Nephron (organoid): ENCODE results near the gene LCN2.
A peak's percentile ranks its signal among the peaks of the same experiment; 100 is the strongest.

ENCODE experiments used
- H3K27ac Mint-ChIP-seq, 3 experiments: 2 replicates each; pipeline ENCODE4 v1.8.0; 2020; ENCODE audit warnings: mixed read lengths in 3 of 3, mild to moderate bottlenecking in 2 of 3, moderate library complexity in 1 of 3
- H3K27me3 Mint-ChIP-seq: 2 replicates; pipeline ENCODE4 v1.8.0; 2021; ENCODE audit warnings: low read depth, mild to moderate bottlenecking, moderate library complexity, mixed read lengths
- H3K36me3 Mint-ChIP-seq: 2 replicates; pipeline ENCODE4 v1.8.0; 2020; ENCODE audit warnings: low read depth, mixed read lengths
- H3K4me1 Mint-ChIP-seq: 2 replicates; pipeline ENCODE4 v1.8.0; 2020; ENCODE audit warnings: mixed read lengths
- H3K4me3 Mint-ChIP-seq, 3 experiments: 2 replicates each; pipeline ENCODE4 v1.8.0; 2020; ENCODE audit warnings: mild to moderate bottlenecking in 3 of 3, mixed read lengths in 3 of 3, moderate library complexity in 2 of 3
- H3K9me3 Mint-ChIP-seq: 2 replicates; pipeline ENCODE4 v1.8.0; 2020; ENCODE audit warnings: mixed read lengths
- TF ChIP-seq, protein P1 (sequence below), 3 experiments: fragments of 200-600 bp; sonication (generic); IDR thresholded peaks; one replicate each; pipeline ENCODE4 v1.5.0; 2021; ENCODE audit warnings: antibody characterized with exemption in 3 of 3; ENCODE audit not compliant: unreplicated experiment in 3 of 3

The LCN2 gene

DNA sequence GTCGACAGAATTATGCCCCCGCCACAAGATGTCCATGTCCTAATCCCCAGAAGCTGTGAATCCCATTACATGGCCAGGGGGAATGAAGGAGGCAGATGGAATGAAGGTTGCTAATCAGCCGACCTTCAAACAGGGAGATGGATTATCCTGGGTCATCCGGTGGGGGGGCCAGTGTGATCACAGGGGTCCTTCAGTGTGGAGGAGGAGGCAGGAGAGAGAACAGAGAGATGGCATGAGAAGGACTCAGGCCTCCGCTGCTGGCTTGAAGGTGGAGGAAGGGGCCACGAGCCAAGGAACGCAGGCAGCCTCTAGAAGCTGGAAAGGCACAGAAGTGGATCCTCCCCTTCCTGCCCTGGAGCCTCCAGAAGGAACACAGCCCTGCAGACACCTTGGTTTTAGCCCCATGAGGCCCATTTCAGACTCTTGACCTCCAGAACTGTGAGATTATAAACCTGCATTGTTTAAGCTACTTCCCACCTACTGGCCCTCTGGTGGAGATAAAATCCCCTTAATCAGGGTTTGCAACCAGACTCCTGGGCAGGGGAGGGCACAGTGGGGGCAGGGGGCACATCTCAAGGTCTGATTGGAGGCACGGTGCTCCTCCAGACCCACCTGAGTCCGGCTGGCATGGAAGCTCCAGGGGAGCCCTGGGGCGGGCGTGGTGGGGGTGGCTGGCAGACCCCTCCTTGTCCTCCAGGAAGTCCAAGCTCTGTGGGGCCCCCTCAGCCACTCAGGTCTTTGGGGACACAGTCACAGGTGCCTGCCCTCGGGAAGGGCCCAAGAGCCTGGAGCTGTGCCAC lies 35.5 kb upstream of the LCN2 start:
- H3K27ac Mint-ChIP-seq = no peak overlapping the region
- no peaks in the 10 kb centered on the region for H3K9me3 Mint-ChIP-seq
- H3K27me3 Mint-ChIP-seq = peaks cover 4% of the 10 kb centered on the region
- TF ChIP-seq, protein P1, sequence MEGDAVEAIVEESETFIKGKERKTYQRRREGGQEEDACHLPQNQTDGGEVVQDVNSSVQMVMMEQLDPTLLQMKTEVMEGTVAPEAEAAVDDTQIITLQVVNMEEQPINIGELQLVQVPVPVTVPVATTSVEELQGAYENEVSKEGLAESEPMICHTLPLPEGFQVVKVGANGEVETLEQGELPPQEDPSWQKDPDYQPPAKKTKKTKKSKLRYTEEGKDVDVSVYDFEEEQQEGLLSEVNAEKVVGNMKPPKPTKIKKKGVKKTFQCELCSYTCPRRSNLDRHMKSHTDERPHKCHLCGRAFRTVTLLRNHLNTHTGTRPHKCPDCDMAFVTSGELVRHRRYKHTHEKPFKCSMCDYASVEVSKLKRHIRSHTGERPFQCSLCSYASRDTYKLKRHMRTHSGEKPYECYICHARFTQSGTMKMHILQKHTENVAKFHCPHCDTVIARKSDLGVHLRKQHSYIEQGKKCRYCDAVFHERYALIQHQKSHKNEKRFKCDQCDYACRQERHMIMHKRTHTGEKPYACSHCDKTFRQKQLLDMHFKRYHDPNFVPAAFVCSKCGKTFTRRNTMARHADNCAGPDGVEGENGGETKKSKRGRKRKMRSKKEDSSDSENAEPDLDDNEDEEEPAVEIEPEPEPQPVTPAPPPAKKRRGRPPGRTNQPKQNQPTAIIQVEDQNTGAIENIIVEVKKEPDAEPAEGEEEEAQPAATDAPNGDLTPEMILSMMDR (IDR thresholded peaks at IDR 0.05; ENCODE audit: unreplicated experiment in 3 of 3) = no peak
- H3K36me3 Mint-ChIP-seq = peaks cover 26% of the 10 kb centered on the region
- peaks cover 21% of the 10 kb centered on the region for H3K4me1 Mint-ChIP-seq
- no peak overlapping the region for H3K4me3 Mint-ChIP-seq

GRCh38 chr9:128114326-128115186 lies 34.7 kb upstream of the LCN2 start:
- peaks cover 24% of the 10 kb centered on the region for H3K36me3 Mint-ChIP-seq
- peak overlapping the region in 1 of 3 experiments; percentile 95 for H3K27ac Mint-ChIP-seq

GRCh38 chr9:128115187-128116103 lies 33.8 kb upstream of the LCN2 start:
- Mint-ChIP-seq H3K4me1 (peaks cover 11% of the 10 kb centered on the region), H3K27me3 (peaks cover 4% of the 10 kb centered on the region), H3K9me3 (no peaks in the 10 kb centered on the region), H3K27ac (peak overlapping the region in 1 of 3 experiments; percentile 95), H3K4me3 (no peak overlapping the region), H3K36me3 (peaks cover 21% of the 10 kb centered on the region)
- TF ChIP-seq, protein P1 (IDR thresholded peaks at IDR 0.05; ENCODE audit: unreplicated experiment in 3 of 3) = no peak

More at GRCh38 chr9:128114326-128115186, 34.7 kb upstream of the LCN2 start:
- no peak overlapping the region for H3K4me3 Mint-ChIP-seq
- no peaks in the 10 kb centered on the region for H3K9me3 Mint-ChIP-seq
- TF ChIP-seq, protein P1 (IDR thresholded peaks at IDR 0.05; ENCODE audit: unreplicated experiment in 3 of 3) = no peak
- H3K4me1 Mint-ChIP-seq = peaks cover 15% of the 10 kb centered on the region
- peaks cover 4% of the 10 kb centered on the region for H3K27me3 Mint-ChIP-seq

DNA sequence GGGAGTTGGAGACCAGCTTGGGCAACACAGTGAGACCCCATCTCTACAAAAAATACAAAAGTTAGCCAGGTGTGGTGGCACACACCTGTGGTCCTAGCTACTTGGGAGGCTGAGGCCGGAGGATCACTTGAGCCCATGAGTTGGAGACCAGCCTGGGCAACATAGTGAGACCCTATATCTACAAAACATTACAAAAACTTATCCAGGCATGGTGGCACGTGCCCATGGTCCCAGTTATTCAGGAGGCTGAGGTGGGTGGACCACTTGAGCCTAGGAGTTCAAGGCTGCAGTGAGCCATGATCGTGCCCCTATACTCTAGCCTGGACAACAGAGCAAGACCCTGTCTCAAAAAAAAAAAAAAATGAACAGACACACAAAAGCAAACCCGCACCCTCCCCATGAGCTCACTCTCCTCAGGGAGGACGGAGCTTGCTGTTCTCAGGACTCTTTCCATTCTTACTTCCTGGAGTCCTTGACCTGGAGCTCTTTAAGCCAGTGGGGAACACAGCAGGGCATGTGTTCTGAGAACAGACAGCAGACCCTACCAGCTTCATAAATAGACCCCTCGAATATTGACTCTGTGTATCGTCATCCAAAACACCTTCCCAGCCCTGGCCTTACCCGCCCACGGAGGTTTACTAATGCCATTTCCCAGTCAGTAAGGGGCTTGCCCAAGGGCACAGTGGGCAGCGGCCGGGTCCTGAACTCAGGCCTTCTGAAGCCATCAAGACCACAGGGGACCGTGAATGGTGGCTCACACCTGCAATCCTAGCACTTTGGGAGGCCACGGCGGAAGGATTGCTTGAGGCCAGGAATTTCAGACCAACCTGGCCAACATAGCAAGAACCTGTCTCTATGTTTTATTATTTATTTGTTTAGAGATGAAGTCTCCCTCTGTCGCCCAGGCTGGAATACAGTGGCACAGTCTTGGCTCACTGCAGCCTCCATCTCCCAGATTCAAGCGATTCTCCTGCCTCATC lies 32.9 kb upstream of the LCN2 start:
- H3K4me3 Mint-ChIP-seq = no peak overlapping the region
- H3K9me3 Mint-ChIP-seq = no peaks in the 10 kb centered on the region
- peaks cover 6% of the 10 kb centered on the region for H3K4me1 Mint-ChIP-seq
- peaks cover 4% of the 10 kb centered on the region for H3K27me3 Mint-ChIP-seq
- no peak overlapping the region for H3K27ac Mint-ChIP-seq
- TF ChIP-seq, protein P1 (IDR thresholded peaks at IDR 0.05; ENCODE audit: unreplicated experiment in 3 of 3) = no peak
- H3K36me3 Mint-ChIP-seq = peaks cover 17% of the 10 kb centered on the region
